ENCODE results near the gene GDPGP1. TPM values are rescaled to one million over a fixed set of nuclear protein-coding genes. Genes with fewer than 3 reads are reported as not detected.

The GDPGP1 gene
- polyA plus RNA-seq, 1 donor from 2014 or later, result 4.3 TPM

- Histone ChIP-seq H3K27ac (ENCODE audit: low read length) (no peak overlapping the region), H3K79me2 (replicated peaks; ENCODE audit: insufficient read depth, low read length) (no peaks in the 10 kb centered on the region), H3K9ac (ENCODE audit: low read length) (no peak overlapping the region), H3K4me2 (ENCODE audit: low read length) (no peak overlapping the region), H2AFZ (ENCODE audit: low read depth, low read length) (no peak overlapping the region), H3K4me3 (ENCODE audit: low read length) (no peak overlapping the region), H3K27me3 (ENCODE audit: insufficient read depth, low read depth, low read length) (no peaks in the 10 kb centered on the region), H3F3A (ENCODE audit: insufficient read depth, low read length, poor library complexity, severe bottlenecking) (no peaks in the 10 kb centered on the region), H3K9me3 (ENCODE audit: low read length) (no peaks in the 10 kb centered on the region), H3K9me2 (ENCODE audit: insufficient read depth, low read length) (no peaks in the 10 kb centered on the region), H3K36me3 (ENCODE audit: insufficient read depth, low read length) (no peaks in the 10 kb centered on the region), H4K20me1 (ENCODE audit: insufficient read depth) (no peaks in the 10 kb centered on the region)
- TF ChIP-seq SMC3 (conservative IDR thresholded peaks at IDR 0.05; ENCODE audit: poor library complexity) (no peak), REST (IDR thresholded peaks at IDR 0.05; ENCODE audit: borderline replicate concordance) (no peak), EZH2 (IDR thresholded peaks at IDR 0.05; ENCODE audit: borderline replicate concordance, insufficient read depth, low read length, poor library complexity, severe bottlenecking) (no peak), POLR2AphosphoS5 (IDR thresholded peaks at IDR 0.05) (no peak), EP300 (conservative IDR thresholded peaks at IDR 0.05; ENCODE audit: poor library complexity, severe bottlenecking) (no peak), TAF1 (IDR thresholded peaks at IDR 0.05; ENCODE audit: low read depth) (no peak), CTCF (IDR thresholded peaks at IDR 0.05; ENCODE audit: poor library complexity, severe bottlenecking) (no peak), MXI1 (conservative IDR thresholded peaks at IDR 0.05; ENCODE audit: poor library complexity, severe bottlenecking) (no peak), RAD21 (conservative IDR thresholded peaks at IDR 0.05) (no peak)
Observed at GRCh38 chr15:90230610-90231009, 3.4 kb upstream of the GDPGP1 start.

GRCh38 chr15:90231028-90232017, 2.7 kb upstream of the GDPGP1 start:
- H4K20me1 ChIP-seq (ENCODE audit: insufficient read depth), result no peaks in the 10 kb centered on the region
- no peak overlapping the region for H3K4me2 ChIP-seq (ENCODE audit: low read length)
- H3K36me3 ChIP-seq (ENCODE audit: insufficient read depth, low read length), result no peaks in the 10 kb centered on the region
- H3K27me3 ChIP-seq (ENCODE audit: insufficient read depth, low read depth, low read length), result no peaks in the 10 kb centered on the region
- TF ChIP-seq TAF1 (IDR thresholded peaks at IDR 0.05; ENCODE audit: low read depth), result no peak
- H3K27ac ChIP-seq (ENCODE audit: low read length), result no peak overlapping the region
- no peaks in the 10 kb centered on the region for H3K9me2 ChIP-seq (ENCODE audit: insufficient read depth, low read length)
- H3K4me3 ChIP-seq (ENCODE audit: low read length), result no peak overlapping the region
- H2AFZ ChIP-seq (ENCODE audit: low read depth, low read length), result no peak overlapping the region
- H3F3A ChIP-seq (ENCODE audit: insufficient read depth, low read length, poor library complexity, severe bottlenecking), result no peaks in the 10 kb centered on the region
- no peaks in the 10 kb centered on the region for H3K9me3 ChIP-seq (ENCODE audit: low read length)
- no peak overlapping the region for H3K9ac ChIP-seq (ENCODE audit: low read length)
- no peaks in the 10 kb centered on the region for H3K79me2 ChIP-seq (replicated peaks; ENCODE audit: insufficient read depth, low read length)

Data from neural cell (in vitro differentiated cells).